Stimulated activated CD4-positive, alpha-beta T cell treated with anti-CD3 and anti-CD28 coated beads, Interleukin-15, amount 100 ng/mL, for 48 hours (primary cell): Measurements from ENCODE around the gene PDK1.

Source experiments
- DNase-seq, 2 donors: peaks; one replicate each; pipeline ENCODE4 v3.0.0-alpha.2; 2020; ENCODE audit warnings: low read depth in 2 of 2

PDK1 gene

GRCh38 chr2:172642301-172643020 lies 86.6 kb downstream of the PDK1 start:
- DNase-seq: no peak

- peak in 1 of 2 donors; percentile 22 for DNase-seq
Measured at GRCh38 chr2:172643142-172643541, 87.3 kb downstream of the PDK1 start.

GRCh38 chr2:172647439-172647838 lies 91.5 kb downstream of the PDK1 start:
- no peak for DNase-seq

GRCh38 chr2:172655091-172655837 lies 99.4 kb downstream of the PDK1 start:
- DNase-seq: no peak

GRCh38 chr2:172655838-172656573 lies 100.1 kb downstream of the PDK1 start:
- no peak for DNase-seq
